ENCODE measurements around the gene DCUN1D5.

Gene DCUN1D5

DNA sequence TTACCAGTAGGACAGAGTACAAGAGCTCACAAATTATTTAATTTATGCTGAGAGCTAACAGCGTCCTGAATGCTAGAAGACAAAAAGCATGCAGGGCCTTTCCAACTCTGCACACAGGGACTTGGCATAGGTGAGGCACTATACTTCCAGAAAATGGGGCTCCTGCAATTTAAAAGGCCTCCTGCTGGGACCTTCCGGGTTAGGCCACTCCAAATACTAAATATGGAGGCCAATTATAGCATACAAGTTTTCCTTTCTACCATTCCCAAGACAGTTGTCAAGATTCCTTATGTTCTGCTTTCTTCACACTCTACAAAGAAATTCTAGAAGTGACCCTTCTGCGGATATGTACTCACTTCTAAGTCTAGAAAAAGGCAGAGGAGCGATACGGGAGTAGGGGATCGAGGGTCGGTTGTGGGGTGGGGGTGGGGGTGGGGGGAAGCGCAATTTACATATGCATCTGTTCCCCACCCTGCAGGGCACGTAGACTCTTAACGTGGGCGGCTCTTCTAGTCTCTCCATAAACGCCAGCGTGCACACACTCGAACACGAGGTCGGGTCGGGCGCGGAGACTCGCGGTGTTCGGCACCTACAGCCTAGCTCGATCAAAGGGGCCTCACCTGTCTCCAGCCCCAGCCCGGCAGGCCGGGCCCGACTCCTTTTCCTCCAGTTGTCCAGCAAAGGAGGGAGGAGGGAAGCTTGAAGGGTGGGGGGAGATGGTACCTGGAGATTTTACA, 728 bp downstream of the DCUN1D5 start:
- Histone ChIP-seq H3K27ac (replicated peaks) (peak overlapping the region; percentile 95), H3K4me3 (replicated peaks; ENCODE audit: insufficient read depth, low read length) (peak overlapping the region; percentile 95), H3K27me3 (ENCODE audit: insufficient read depth, poor library complexity, severe bottlenecking) (no peaks in the 10 kb centered on the region)
- peak in 1 of 2 experiments; percentile 50 for DNase-seq (ENCODE audit: low read depth in 1 of 2, low spot score in 1 of 2)
- TF ChIP-seq GABPA (IDR thresholded peaks at IDR 0.05; ENCODE audit: low read depth) = no peak
- TF ChIP-seq, protein P1, sequence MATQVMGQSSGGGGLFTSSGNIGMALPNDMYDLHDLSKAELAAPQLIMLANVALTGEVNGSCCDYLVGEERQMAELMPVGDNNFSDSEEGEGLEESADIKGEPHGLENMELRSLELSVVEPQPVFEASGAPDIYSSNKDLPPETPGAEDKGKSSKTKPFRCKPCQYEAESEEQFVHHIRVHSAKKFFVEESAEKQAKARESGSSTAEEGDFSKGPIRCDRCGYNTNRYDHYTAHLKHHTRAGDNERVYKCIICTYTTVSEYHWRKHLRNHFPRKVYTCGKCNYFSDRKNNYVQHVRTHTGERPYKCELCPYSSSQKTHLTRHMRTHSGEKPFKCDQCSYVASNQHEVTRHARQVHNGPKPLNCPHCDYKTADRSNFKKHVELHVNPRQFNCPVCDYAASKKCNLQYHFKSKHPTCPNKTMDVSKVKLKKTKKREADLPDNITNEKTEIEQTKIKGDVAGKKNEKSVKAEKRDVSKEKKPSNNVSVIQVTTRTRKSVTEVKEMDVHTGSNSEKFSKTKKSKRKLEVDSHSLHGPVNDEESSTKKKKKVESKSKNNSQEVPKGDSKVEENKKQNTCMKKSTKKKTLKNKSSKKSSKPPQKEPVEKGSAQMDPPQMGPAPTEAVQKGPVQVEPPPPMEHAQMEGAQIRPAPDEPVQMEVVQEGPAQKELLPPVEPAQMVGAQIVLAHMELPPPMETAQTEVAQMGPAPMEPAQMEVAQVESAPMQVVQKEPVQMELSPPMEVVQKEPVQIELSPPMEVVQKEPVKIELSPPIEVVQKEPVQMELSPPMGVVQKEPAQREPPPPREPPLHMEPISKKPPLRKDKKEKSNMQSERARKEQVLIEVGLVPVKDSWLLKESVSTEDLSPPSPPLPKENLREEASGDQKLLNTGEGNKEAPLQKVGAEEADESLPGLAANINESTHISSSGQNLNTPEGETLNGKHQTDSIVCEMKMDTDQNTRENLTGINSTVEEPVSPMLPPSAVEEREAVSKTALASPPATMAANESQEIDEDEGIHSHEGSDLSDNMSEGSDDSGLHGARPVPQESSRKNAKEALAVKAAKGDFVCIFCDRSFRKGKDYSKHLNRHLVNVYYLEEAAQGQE (IDR thresholded peaks at IDR 0.05; ENCODE audit: insufficient replicate concordance, low read depth) = no peak
- TF ChIP-seq, protein P2, sequence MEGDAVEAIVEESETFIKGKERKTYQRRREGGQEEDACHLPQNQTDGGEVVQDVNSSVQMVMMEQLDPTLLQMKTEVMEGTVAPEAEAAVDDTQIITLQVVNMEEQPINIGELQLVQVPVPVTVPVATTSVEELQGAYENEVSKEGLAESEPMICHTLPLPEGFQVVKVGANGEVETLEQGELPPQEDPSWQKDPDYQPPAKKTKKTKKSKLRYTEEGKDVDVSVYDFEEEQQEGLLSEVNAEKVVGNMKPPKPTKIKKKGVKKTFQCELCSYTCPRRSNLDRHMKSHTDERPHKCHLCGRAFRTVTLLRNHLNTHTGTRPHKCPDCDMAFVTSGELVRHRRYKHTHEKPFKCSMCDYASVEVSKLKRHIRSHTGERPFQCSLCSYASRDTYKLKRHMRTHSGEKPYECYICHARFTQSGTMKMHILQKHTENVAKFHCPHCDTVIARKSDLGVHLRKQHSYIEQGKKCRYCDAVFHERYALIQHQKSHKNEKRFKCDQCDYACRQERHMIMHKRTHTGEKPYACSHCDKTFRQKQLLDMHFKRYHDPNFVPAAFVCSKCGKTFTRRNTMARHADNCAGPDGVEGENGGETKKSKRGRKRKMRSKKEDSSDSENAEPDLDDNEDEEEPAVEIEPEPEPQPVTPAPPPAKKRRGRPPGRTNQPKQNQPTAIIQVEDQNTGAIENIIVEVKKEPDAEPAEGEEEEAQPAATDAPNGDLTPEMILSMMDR (IDR thresholded peaks at IDR 0.05; ENCODE audit: insufficient read depth, low read length) = no peak
- no peak for TF ChIP-seq POLR2AphosphoS5 (IDR thresholded peaks at IDR 0.05; ENCODE audit: low read depth)
- TF ChIP-seq SPI1 (IDR thresholded peaks at IDR 0.05; ENCODE audit: borderline replicate concordance, low read depth) = no peak

DNA sequence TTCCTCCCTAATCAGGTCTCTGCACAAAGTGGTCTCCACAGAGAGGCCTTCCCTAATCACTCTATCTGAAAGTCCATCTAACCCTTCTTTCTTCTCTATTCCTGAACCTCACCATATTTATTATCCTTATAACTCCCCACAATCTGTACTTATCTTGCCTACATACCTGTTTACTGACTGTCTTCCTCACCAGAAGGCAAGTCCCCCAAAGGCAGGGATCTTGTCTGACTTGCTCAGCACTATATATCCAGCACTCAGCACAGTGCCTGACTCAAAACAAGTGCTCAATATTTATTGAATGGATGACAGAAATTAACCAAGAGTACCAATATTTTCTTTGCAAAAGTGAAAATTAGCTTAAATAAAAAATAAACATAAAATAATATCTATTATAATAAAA, 5.5 kb downstream of the DCUN1D5 start:
- Histone ChIP-seq H3K27me3 (ENCODE audit: insufficient read depth, poor library complexity, severe bottlenecking) (no peaks in the 10 kb centered on the region), H3K4me3 (replicated peaks; ENCODE audit: insufficient read depth, low read length) (no peak overlapping the region), H3K27ac (replicated peaks) (no peak overlapping the region)
- DNase-seq (ENCODE audit: low read depth in 1 of 2, low spot score in 1 of 2) = no peak
- TF ChIP-seq, protein P1 (IDR thresholded peaks at IDR 0.05; ENCODE audit: insufficient replicate concordance, low read depth) = no peak
- TF ChIP-seq, protein P2 (IDR thresholded peaks at IDR 0.05; ENCODE audit: insufficient read depth, low read length) = no peak
- no peak for TF ChIP-seq SPI1 (IDR thresholded peaks at IDR 0.05; ENCODE audit: borderline replicate concordance, low read depth)
- no peak for TF ChIP-seq POLR2AphosphoS5 (IDR thresholded peaks at IDR 0.05; ENCODE audit: low read depth)
- no peak for TF ChIP-seq GABPA (IDR thresholded peaks at IDR 0.05; ENCODE audit: low read depth)

DNA sequence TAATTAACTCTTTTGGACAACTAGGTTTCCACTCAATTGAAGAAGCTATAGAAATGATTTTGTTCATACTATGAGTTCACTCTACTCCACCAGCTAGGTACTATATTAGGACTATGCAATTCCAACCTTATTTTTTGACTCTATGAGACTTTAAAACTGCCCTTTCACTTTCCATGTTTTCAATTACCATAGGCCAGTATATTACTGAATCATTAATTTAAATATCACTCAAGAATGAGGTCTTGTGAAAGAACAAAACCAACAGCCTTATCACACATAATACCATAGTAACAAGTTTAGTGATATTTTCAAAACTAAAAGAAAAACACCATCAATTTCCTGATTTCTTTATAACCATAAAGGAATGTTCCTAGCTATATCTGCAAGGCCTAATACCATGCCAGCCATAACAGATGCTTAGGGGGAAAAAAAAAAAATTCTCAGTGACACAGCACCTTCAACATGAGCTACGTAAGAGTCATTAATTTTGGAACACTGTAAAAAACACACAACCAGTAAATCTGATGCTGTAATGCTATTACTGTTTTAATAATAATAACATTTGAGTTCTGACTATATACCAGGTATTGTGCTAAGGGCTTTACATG, 6.1 kb downstream of the DCUN1D5 start:
- Histone ChIP-seq H3K27me3 (ENCODE audit: insufficient read depth, poor library complexity, severe bottlenecking) (no peaks in the 10 kb centered on the region), H3K4me3 (replicated peaks; ENCODE audit: insufficient read depth, low read length) (no peak overlapping the region), H3K27ac (replicated peaks) (no peak overlapping the region)
- TF ChIP-seq, protein P1 (IDR thresholded peaks at IDR 0.05; ENCODE audit: insufficient replicate concordance, low read depth) = no peak
- TF ChIP-seq SPI1 (IDR thresholded peaks at IDR 0.05; ENCODE audit: borderline replicate concordance, low read depth) (no peak), GABPA (IDR thresholded peaks at IDR 0.05; ENCODE audit: low read depth) (no peak), POLR2AphosphoS5 (IDR thresholded peaks at IDR 0.05; ENCODE audit: low read depth) (no peak)
- TF ChIP-seq, protein P2 (IDR thresholded peaks at IDR 0.05; ENCODE audit: insufficient read depth, low read length) = no peak
- no peak for DNase-seq (ENCODE audit: low read depth in 1 of 2, low spot score in 1 of 2)
